SK-N-MC (cell line): ENCODE measurements around the gene OR6Q1.

Experiments used
- DNase-seq: peaks from one replicate; pipeline ENCODE4 v3.0.0-alpha.2; 2011; ENCODE audit warnings: low read depth, low spot score
- H3K27ac ChIP-seq: fragments of 200-600 bp; sonication (generic); 2 replicates; pipeline ENCODE4 v1.5.1; 2016; ENCODE audit warnings: mixed run types
- H3K36me3 ChIP-seq: fragments of 200-600 bp; sonication (generic); 2 replicates; pipeline ENCODE4 v1.6.1; 2017; ENCODE audit warnings: antibody characterized with exemption, low read length, mixed read lengths; ENCODE audit not compliant: insufficient read depth
- H3K4me3 ChIP-seq: fragments of 200-600 bp; sonication (generic); 2 replicates; pipeline ENCODE4 v1.5.1; 2016
- H3K9ac ChIP-seq: fragments of 200-600 bp; sonication (generic); 2 replicates; pipeline ENCODE4 v1.8.0; 2017; ENCODE audit warnings: mixed run types, mixed read lengths; ENCODE audit not compliant: insufficient read length
- H3K9me3 ChIP-seq: fragments of 200-600 bp; sonication (generic); 2 replicates; pipeline ENCODE4 v1.6.1; 2017; ENCODE audit warnings: low read depth, mild to moderate bottlenecking, antibody characterized with exemption, low read length, moderate library complexity, mixed read lengths
- EZH2 ChIP-seq: fragments of 200-600 bp; sonication (generic); IDR thresholded peaks from one replicate; pipeline ENCODE4 v1.6.1; 2017; ENCODE audit warnings: antibody characterized with exemption
- FOXP2 ChIP-seq: optimal IDR thresholded peaks from 2 replicates; pipeline ENCODE3; 2011; ENCODE audit warnings: mild to moderate bottlenecking, moderate library complexity; ENCODE audit not compliant: insufficient read depth; ENCODE audit errors: extremely low read length, control extremely low read depth
- POLR2AphosphoS5 ChIP-seq: IDR thresholded peaks from 2 replicates; pipeline ENCODE4 v1.6.1; 2012; ENCODE audit warnings: mild to moderate bottlenecking, low read depth, low read length, borderline replicate concordance

Gene OR6Q1

GRCh38 chr11:58061813-58062212 lies 31.1 kb downstream of the OR6Q1 start:
- no peaks in the 10 kb centered on the region for H3K9me3 ChIP-seq
- no peak overlapping the region for H3K27ac ChIP-seq
- H3K36me3 ChIP-seq = no peaks in the 10 kb centered on the region
- no peak for DNase-seq
- TF ChIP-seq POLR2AphosphoS5 (no peak), FOXP2 (no peak), EZH2 (no peak)
- no peak overlapping the region for H3K9ac ChIP-seq
- H3K4me3 ChIP-seq = no peak overlapping the region

GRCh38 chr11:58067685-58068084 lies 36.9 kb downstream of the OR6Q1 start:
- no peak for DNase-seq
- Histone ChIP-seq H3K27ac (no peak overlapping the region), H3K9me3 (no peaks in the 10 kb centered on the region), H3K36me3 (no peaks in the 10 kb centered on the region), H3K9ac (no peak overlapping the region), H3K4me3 (no peak overlapping the region)
- TF ChIP-seq FOXP2 (no peak), POLR2AphosphoS5 (no peak), EZH2 (no peak)

- no peaks in the 10 kb centered on the region for H3K36me3 ChIP-seq
- H3K4me3 ChIP-seq = no peak overlapping the region
- H3K27ac ChIP-seq = no peak overlapping the region
- no peak for DNase-seq
- TF ChIP-seq FOXP2 = no peak
- no peak for TF ChIP-seq POLR2AphosphoS5
- TF ChIP-seq EZH2 = no peak
- H3K9ac ChIP-seq = no peak overlapping the region
- no peaks in the 10 kb centered on the region for H3K9me3 ChIP-seq
Observed at GRCh38 chr11:58068655-58069054, 37.9 kb downstream of the OR6Q1 start.

GRCh38 chr11:58070585-58070984 lies 39.8 kb downstream of the OR6Q1 start:
- no peak for TF ChIP-seq FOXP2
- no peak for TF ChIP-seq POLR2AphosphoS5
- no peak for TF ChIP-seq EZH2
- no peak for DNase-seq
- no peak overlapping the region for H3K27ac ChIP-seq

GRCh38 chr11:58075781-58076180 lies 45.0 kb downstream of the OR6Q1 start:
- Histone ChIP-seq H3K9me3 (no peaks in the 10 kb centered on the region), H3K27ac (no peak overlapping the region), H3K36me3 (no peaks in the 10 kb centered on the region), H3K9ac (no peak overlapping the region), H3K4me3 (no peak overlapping the region)
- DNase-seq = no peak
- TF ChIP-seq FOXP2 = no peak
- no peak for TF ChIP-seq EZH2
- TF ChIP-seq POLR2AphosphoS5 = no peak

More at GRCh38 chr11:58070585-58070984, 39.8 kb downstream of the OR6Q1 start:
- Histone ChIP-seq H3K36me3 (no peaks in the 10 kb centered on the region), H3K9me3 (no peaks in the 10 kb centered on the region), H3K9ac (no peak overlapping the region), H3K4me3 (no peak overlapping the region)
